Small intestine (tissue), 7 donors: ENCODE data around the gene UBE2J2. TPM values are rescaled to one million over a fixed set of nuclear protein-coding genes. Genes with fewer than 3 reads are reported as not detected.

Source experiments
- DNase-seq, 2 donors: peaks; one replicate each; pipeline versions ENCODE4 v3.0.0 to v3.0.0-alpha.2; 2013
- FAIRE-seq: peaks from 2 replicates; lab custom pipeline; 2012; peaks lifted over from hg19 to GRCh38; lab: Jason Lieb, UNC
- H3K27ac ChIP-seq, 3 donors: one replicate each; pipeline ENCODE4 v1.5.1; 2013; ENCODE audit warnings: low read length in 2 of 3, mild to moderate bottlenecking in 2 of 3, control low read depth in 1 of 3, inconsistent platforms in 1 of 3, low read depth in 1 of 3, moderate library complexity in 1 of 3
- H3K27me3 ChIP-seq, 3 donors: one replicate each; pipeline ENCODE4 v1.6.1; 2013; ENCODE audit warnings: low read length in 3 of 3, inconsistent platforms in 1 of 3; ENCODE audit not compliant: control insufficient read depth in 3 of 3, insufficient read depth in 3 of 3
- H3K36me3 ChIP-seq, 3 donors: one replicate each; pipeline ENCODE4 v1.6.1; 2013; ENCODE audit warnings: low read length in 3 of 3, inconsistent platforms in 1 of 3, low read depth in 1 of 3, mild to moderate bottlenecking in 1 of 3, moderate library complexity in 1 of 3; ENCODE audit not compliant: control insufficient read depth in 3 of 3, insufficient read depth in 2 of 3
- H3K4me1 ChIP-seq, 3 donors: one replicate each; pipeline ENCODE4 v1.6.1; 2013; ENCODE audit warnings: low read length in 2 of 3, inconsistent platforms in 1 of 3, low read depth in 1 of 3, mild to moderate bottlenecking in 1 of 3, moderate library complexity in 1 of 3; ENCODE audit not compliant: control insufficient read depth in 3 of 3, insufficient read depth in 2 of 3
- H3K4me3 ChIP-seq, 3 donors: one replicate each; pipeline ENCODE4 v1.5.1; 2013; ENCODE audit warnings: low read length in 3 of 3, control low read depth in 1 of 3, inconsistent platforms in 1 of 3, low read depth in 1 of 3, mild to moderate bottlenecking in 1 of 3, moderate library complexity in 1 of 3
- H3K9me3 ChIP-seq, 2 donors: one replicate each; pipeline ENCODE4 v1.6.1; 2013; ENCODE audit warnings: low read depth in 1 of 2, low read length in 1 of 2; ENCODE audit not compliant: control insufficient read depth in 2 of 2, insufficient read depth in 1 of 2
- WGBS, 3 donors: extraction: QIAGEN DNeasy Blood & Tissue Kit; methylation state at CpG; one replicate each; pipeline ENCODE4 v1.1.7; 2013; 5-methylcytosine and 5-hydroxymethylcytosine counted together
- polyA plus RNA-seq, 4 donors: library from polyadenylated mRNA; stranded (reverse) in 3 of 4; unstranded in 1 of 4; fragments of 200-250 nt in 3 of 4; fragments of 120-200 nt in 1 of 4; gene quantifications; one replicate each; pipeline versions ENCODE4 v1.2.1 to v1.2.3, GENCODE V29; 2013
- donor health status: healthy with polysubstance abuse.
- donor health status: control.
- donor health status: control.
- donor health status: Bipolar disorder and iron deficiency.
- donor health status: healthy.

The UBE2J2 gene
- polyA plus RNA-seq, 4 donors = 45.9 to 67.0 (median 60.7) TPM

GRCh38 chr1:1302006-1302430 lies 28.4 kb upstream of the UBE2J2 start:
- H3K4me3 ChIP-seq = no peak overlapping the region
- 90 to 92% (median 92%) methylated on average over 8 to 9 of the region's 9 CpGs for WGBS, 3 donors
- no peak overlapping the region for H3K27ac ChIP-seq
- no peaks in the 10 kb centered on the region for H3K9me3 ChIP-seq
- H3K27me3 ChIP-seq = no peaks in the 10 kb centered on the region
- peaks cover 7 to 24% (median 13%) of the 10 kb centered on the region in 3 donors for H3K4me1 ChIP-seq
- H3K36me3 ChIP-seq = peaks cover 0 to 51% (median 0%) of the 10 kb centered on the region in 3 donors
- DNase-seq = no peak
- no peak for FAIRE-seq

- peaks cover 0 to 67% (median 4%) of the 10 kb centered on the region in 3 donors for H3K36me3 ChIP-seq
- WGBS, 3 donors = 70 to 84% (median 84%) methylated on average over 12 of the region's 12 CpGs
- no peaks in the 10 kb centered on the region for H3K27me3 ChIP-seq
- H3K9me3 ChIP-seq = no peaks in the 10 kb centered on the region
- H3K4me1 ChIP-seq = peaks cover 0 to 9% (median 3%) of the 10 kb centered on the region in 3 donors
- no peak for FAIRE-seq
- H3K27ac ChIP-seq = no peak overlapping the region
- DNase-seq = no peak
- no peak overlapping the region for H3K4me3 ChIP-seq
These were observed 26.7 kb upstream of the UBE2J2 start for GRCh38 chr1:1300352-1300739.

- Histone ChIP-seq H3K36me3 (peaks cover 0 to 72% (median 4%) of the 10 kb centered on the region in 3 donors), H3K9me3 (no peaks in the 10 kb centered on the region), H3K27me3 (no peaks in the 10 kb centered on the region), H3K4me1 (peaks cover 0 to 4% (median 0%) of the 10 kb centered on the region in 3 donors), H3K27ac (no peak overlapping the region), H3K4me3 (no peak overlapping the region)
- DNase-seq (peak in 1 of 2 donors; percentile 31), FAIRE-seq (no peak)
- 72 to 85% (median 78%) methylated on average over 16 to 22 of the region's 22 CpGs for WGBS, 3 donors
These were observed 26.2 kb upstream of the UBE2J2 start for GRCh38 chr1:1299686-1300351.

GRCh38 chr1:1298861-1299685 lies 25.4 kb upstream of the UBE2J2 start:
- Histone ChIP-seq H3K27ac (no peak overlapping the region), H3K27me3 (no peaks in the 10 kb centered on the region), H3K36me3 (peaks cover 0 to 78% (median 4%) of the 10 kb centered on the region in 3 donors), H3K9me3 (no peaks in the 10 kb centered on the region), H3K4me3 (no peak overlapping the region), H3K4me1 (no peaks in the 10 kb centered on the region)
- FAIRE-seq (no peak), DNase-seq (peak in 1 of 2 donors; percentile 42)
- 73 to 84% (median 81%) methylated on average over 28 to 30 of the region's 30 CpGs for WGBS, 3 donors

- no peak for FAIRE-seq
- 90 to 93% (median 91%) methylated on average over 25 to 31 of the region's 31 CpGs for WGBS, 3 donors
- no peaks in the 10 kb centered on the region for H3K4me1 ChIP-seq
- peaks cover 0 to 73% (median 4%) of the 10 kb centered on the region in 3 donors for H3K36me3 ChIP-seq
- no peak for DNase-seq
- H3K4me3 ChIP-seq = no peak overlapping the region
- H3K27ac ChIP-seq = no peak overlapping the region
- no peaks in the 10 kb centered on the region for H3K27me3 ChIP-seq
- H3K9me3 ChIP-seq = no peaks in the 10 kb centered on the region
These were observed 24.3 kb upstream of the UBE2J2 start for GRCh38 chr1:1297802-1298424.

- peaks cover 0 to 71% (median 4%) of the 10 kb centered on the region in 3 donors for H3K36me3 ChIP-seq
- WGBS, 3 donors = 91 to 94% (median 94%) methylated on average over 59 to 62 of the region's 62 CpGs
- peaks cover 0 to 8% (median 0%) of the 10 kb centered on the region in 3 donors for H3K4me1 ChIP-seq
These were observed 22.7 kb upstream of the UBE2J2 start for GRCh38 chr1:1296070-1297061.

GRCh38 chr1:1295154-1295923 lies 21.7 kb upstream of the UBE2J2 start:
- FAIRE-seq (no peak), DNase-seq (no peak)
- 93 to 94% (median 94%) methylated on average over 33 to 35 of the region's 35 CpGs for WGBS, 3 donors
- no peaks in the 10 kb centered on the region for H3K27me3 ChIP-seq
- peaks cover 0 to 68% (median 4%) of the 10 kb centered on the region in 3 donors for H3K36me3 ChIP-seq
- H3K4me3 ChIP-seq = no peak overlapping the region
- no peak overlapping the region for H3K27ac ChIP-seq
- H3K9me3 ChIP-seq = no peaks in the 10 kb centered on the region
- H3K4me1 ChIP-seq = peaks cover 0 to 17% (median 0%) of the 10 kb centered on the region in 3 donors

More at GRCh38 chr1:1296070-1297061, 22.7 kb upstream of the UBE2J2 start:
- no peak for FAIRE-seq
- no peak for DNase-seq
- Histone ChIP-seq H3K27me3 (no peaks in the 10 kb centered on the region), H3K4me3 (no peak overlapping the region), H3K9me3 (no peaks in the 10 kb centered on the region), H3K27ac (no peak overlapping the region)
